Glutamatergic neuron (in vitro differentiated cells): ENCODE data around the gene NFIL3. TPM values are rescaled to one million over a fixed set of nuclear protein-coding genes. Genes with fewer than 3 reads are reported as not detected.

Experiments
- DNase-seq: peaks from one replicate; pipeline ENCODE4 v3.0.0; 2022
- H3K27ac Mint-ChIP-seq: one replicate; pipeline ENCODE4 v1.8.0; 2020; ENCODE audit warnings: mild to moderate bottlenecking, mixed read lengths, inconsistent platforms; ENCODE audit not compliant: unreplicated experiment
- H3K27me3 Mint-ChIP-seq: one replicate; pipeline ENCODE4 v1.8.0; 2020; ENCODE audit warnings: mild to moderate bottlenecking, moderate library complexity, mixed read lengths, inconsistent platforms; ENCODE audit not compliant: unreplicated experiment
- H3K36me3 Mint-ChIP-seq: one replicate; pipeline ENCODE4 v1.8.0; 2020; ENCODE audit warnings: mild to moderate bottlenecking, mixed read lengths, inconsistent platforms; ENCODE audit not compliant: unreplicated experiment
- H3K4me1 Mint-ChIP-seq: one replicate; pipeline ENCODE4 v1.8.0; 2020; ENCODE audit warnings: mild to moderate bottlenecking, low read depth, mixed read lengths, inconsistent platforms; ENCODE audit not compliant: unreplicated experiment
- H3K4me3 Mint-ChIP-seq: one replicate; pipeline ENCODE4 v1.8.0; 2020; ENCODE audit warnings: mild to moderate bottlenecking, mixed read lengths, inconsistent platforms; ENCODE audit not compliant: unreplicated experiment
- H3K9me3 Mint-ChIP-seq: one replicate; pipeline ENCODE4 v1.8.0; 2020; ENCODE audit warnings: mild to moderate bottlenecking, moderate library complexity, mixed read lengths, inconsistent platforms; ENCODE audit not compliant: unreplicated experiment
- CTCF ChIP-seq: fragments of 200-600 bp; sonication (generic); IDR thresholded peaks from one replicate; pipeline ENCODE4 v1.5.0; 2021; ENCODE audit not compliant: partially characterized antibody, unreplicated experiment
- total RNA-seq: library from RNA; stranded (reverse); fragmentation: NEBNext Ultra II Directional; extraction: Animal tissue kit (Norgen Biotek cat#: 25700); gene quantifications from one replicate; pipeline ENCODE4 v1.2.1, GENCODE V29; 2021; ENCODE audit not compliant: unreplicated experiment

The NFIL3 gene
- total RNA-seq, 1 donor from 2014 or later = 32.4 TPM

GRCh38 chr9:91395553-91396471 is 27.8 kb downstream of the NFIL3 start:
- no peak for TF ChIP-seq CTCF
- Mint-ChIP-seq H3K27ac (no peak overlapping the region), H3K27me3 (no peaks in the 10 kb centered on the region), H3K9me3 (no peaks in the 10 kb centered on the region), H3K4me1 (no peaks in the 10 kb centered on the region), H3K36me3 (no peaks in the 10 kb centered on the region), H3K4me3 (no peak overlapping the region)
- no peak for DNase-seq

DNA sequence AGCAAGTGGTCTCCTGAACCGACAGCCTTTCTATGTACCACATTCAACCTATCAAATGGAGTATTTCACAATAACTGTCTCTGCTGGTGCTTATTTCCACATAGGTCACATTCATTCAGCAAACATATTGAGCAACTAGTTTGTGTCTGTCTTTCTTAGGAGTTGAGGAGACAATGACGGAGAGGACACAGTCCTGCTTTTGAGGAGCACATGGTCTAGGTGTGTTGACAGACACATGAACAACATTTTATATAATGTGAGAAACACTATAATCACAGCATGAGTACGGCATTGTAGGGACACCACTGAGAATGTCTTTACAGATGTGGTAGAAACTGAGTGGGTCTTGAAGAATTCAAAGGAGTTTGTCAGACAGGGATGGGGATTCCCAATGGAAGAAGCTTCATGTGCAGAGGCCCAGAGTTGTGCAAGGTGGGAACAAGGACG is 28.5 kb downstream of the NFIL3 start:
- Mint-ChIP-seq H3K9me3 (no peaks in the 10 kb centered on the region), H3K4me3 (no peak overlapping the region), H3K4me1 (no peaks in the 10 kb centered on the region), H3K27me3 (no peaks in the 10 kb centered on the region), H3K27ac (no peak overlapping the region), H3K36me3 (no peaks in the 10 kb centered on the region)
- DNase-seq = no peak
- no peak for TF ChIP-seq CTCF

- Mint-ChIP-seq H3K36me3 (no peaks in the 10 kb centered on the region), H3K4me3 (no peak overlapping the region), H3K4me1 (no peaks in the 10 kb centered on the region), H3K27ac (no peak overlapping the region), H3K9me3 (no peaks in the 10 kb centered on the region), H3K27me3 (no peaks in the 10 kb centered on the region)
- TF ChIP-seq CTCF = no peak
- DNase-seq = no peak
Observed at GRCh38 chr9:91393826-91394225, 29.8 kb downstream of the NFIL3 start.

- TF ChIP-seq CTCF = no peak
- Mint-ChIP-seq H3K4me1 (no peaks in the 10 kb centered on the region), H3K27me3 (peaks cover 1% of the 10 kb centered on the region), H3K4me3 (no peak overlapping the region), H3K9me3 (no peaks in the 10 kb centered on the region), H3K36me3 (no peaks in the 10 kb centered on the region), H3K27ac (no peak overlapping the region)
- no peak for DNase-seq
Observed at GRCh38 chr9:91392435-91392834, 31.2 kb downstream of the NFIL3 start.

DNA sequence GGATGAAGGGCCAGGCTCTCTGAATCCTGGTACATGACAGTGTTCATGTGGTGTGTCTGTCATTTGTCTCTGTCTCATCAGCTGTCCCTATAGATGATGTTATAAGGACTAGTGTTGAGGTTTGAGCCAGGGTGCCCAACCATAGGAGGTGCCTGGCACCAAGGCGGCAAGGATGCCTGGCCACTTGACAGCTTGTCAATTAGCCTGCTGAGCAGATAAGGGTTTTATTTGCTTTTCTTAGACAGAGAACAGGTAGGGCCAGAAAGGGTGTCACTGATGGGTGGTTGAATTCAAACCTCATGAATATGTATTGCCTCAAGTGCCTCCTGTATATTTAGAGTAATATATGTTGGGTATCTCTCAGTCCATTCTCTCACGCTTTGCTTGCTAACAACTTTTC is 31.8 kb downstream of the NFIL3 start:
- TF ChIP-seq CTCF = no peak

More for the DNA sequence above, 31.8 kb downstream of the NFIL3 start:
- H3K9me3 Mint-ChIP-seq = no peaks in the 10 kb centered on the region
- peaks cover 1% of the 10 kb centered on the region for H3K27me3 Mint-ChIP-seq
- no peaks in the 10 kb centered on the region for H3K4me1 Mint-ChIP-seq
- no peak overlapping the region for H3K4me3 Mint-ChIP-seq
- no peaks in the 10 kb centered on the region for H3K36me3 Mint-ChIP-seq
- H3K27ac Mint-ChIP-seq = no peak overlapping the region
- DNase-seq = no peak
